IMR-90 (cell line): Measurements from ENCODE around the gene IKZF3. TPM values are rescaled to one million over a fixed set of nuclear protein-coding genes. Genes with fewer than 3 reads are reported as not detected.

Experiments
- ATAC-seq: fragments of 200-7000 bp; cut with Tn5 transposase; 2 replicates; pipeline ENCODE4 v1.9.1; 2020; ENCODE audit warnings: low read depth, mild to moderate bottlenecking, moderate library complexity
- BruUV-seq: library from RNA; stranded (reverse); fragments of 400-500 nt; replicated peaks from 2 replicates; lab custom pipeline; 2021; lab: Mats Ljungman, UMichigan
- CTCF ChIA-PET: fragments of 300-600 bp; formaldehyde crosslinking; extraction: SDS; loops from one replicate; lab custom pipeline; 2021; ENCODE audit warnings: antibody characterized with exemption; lab: Yijun Ruan, JAX
- POLR2A ChIA-PET: fragments of 300-600 bp; sonication (Branson Sonifier 250); formaldehyde crosslinking; loops from one replicate; lab custom pipeline; 2022; ENCODE audit warnings: antibody characterized with exemption; ENCODE audit not compliant: unreplicated experiment; lab: Charles Lee
- DNase-seq: peaks from one replicate; pipeline ENCODE4 v3.0.0; 2013
- H2AFZ ChIP-seq: replicated peaks from 2 replicates; pipeline ENCODE3; 2013; ENCODE audit warnings: low read length, mild to moderate bottlenecking; ENCODE audit not compliant: poor library complexity
- H2AK5ac ChIP-seq: 2 replicates; pipeline ENCODE4 v1.6.1; 2013; ENCODE audit warnings: low read depth, low read length, inconsistent platforms
- H2AK9ac ChIP-seq: replicated peaks from 2 replicates; pipeline ENCODE3; 2013; ENCODE audit warnings: mild to moderate bottlenecking, low read depth, low read length, moderate library complexity; ENCODE audit not compliant: poor library complexity
- H2BK120ac ChIP-seq: 2 replicates; pipeline ENCODE4 v1.6.1; 2013; ENCODE audit warnings: low read depth, low read length, inconsistent platforms
- H2BK15ac ChIP-seq: 3 replicates; pipeline ENCODE4 v1.6.1; 2013; ENCODE audit warnings: low read depth, low read length, inconsistent platforms
- H2BK20ac ChIP-seq: 2 replicates; pipeline ENCODE4 v1.6.1; 2013; ENCODE audit warnings: low read depth, mild to moderate bottlenecking, inconsistent platforms, low read length, moderate library complexity
- H2BK5ac ChIP-seq: 2 replicates; pipeline ENCODE4 v1.6.1; 2013; ENCODE audit warnings: mild to moderate bottlenecking, low read depth, low read length, inconsistent platforms; ENCODE audit not compliant: poor library complexity, severe bottlenecking
- H3K14ac ChIP-seq: replicated peaks from 2 replicates; pipeline ENCODE4 v1.6.1; 2013; ENCODE audit warnings: low read depth, low read length, inconsistent platforms
- H3K18ac ChIP-seq: 2 replicates; pipeline ENCODE4 v1.6.1; 2013; ENCODE audit warnings: low read depth, low read length, control low read depth
- H3K23ac ChIP-seq: 2 replicates; pipeline ENCODE4 v1.6.1; 2013; ENCODE audit warnings: low read depth, low read length, inconsistent platforms
- H3K27ac ChIP-seq: 2 replicates; pipeline ENCODE4 v1.5.1; 2013; ENCODE audit warnings: mild to moderate bottlenecking, control low read depth, low read length; ENCODE audit not compliant: insufficient read depth
- H3K27me3 ChIP-seq: 2 replicates; pipeline ENCODE4 v1.6.1; 2013; ENCODE audit warnings: low read length; ENCODE audit not compliant: control insufficient read depth, insufficient read depth
- H3K36me3 ChIP-seq: 2 replicates; pipeline ENCODE4 v1.6.1; 2013; ENCODE audit warnings: low read length, mixed read lengths; ENCODE audit not compliant: control insufficient read depth, insufficient read depth
- H3K4ac ChIP-seq: 2 replicates; pipeline ENCODE4 v1.6.1; 2013; ENCODE audit warnings: low read depth, low read length, inconsistent platforms
- H3K4me1 ChIP-seq: 2 replicates; pipeline ENCODE4 v1.6.1; 2013; ENCODE audit warnings: low read length, mixed read lengths; ENCODE audit not compliant: control insufficient read depth, insufficient read depth
- H3K4me2 ChIP-seq: 2 replicates; pipeline ENCODE4 v1.6.1; 2013; ENCODE audit warnings: low read depth, mild to moderate bottlenecking, control low read depth, low read length, moderate library complexity
- H3K4me3 ChIP-seq: 2 replicates; pipeline ENCODE4 v1.5.1; 2013; ENCODE audit warnings: low read depth, mild to moderate bottlenecking, control low read depth, low read length, moderate library complexity; ENCODE audit not compliant: insufficient read depth
- H3K56ac ChIP-seq: 2 replicates; pipeline ENCODE4 v1.6.1; 2013; ENCODE audit warnings: low read length, inconsistent platforms; ENCODE audit not compliant: insufficient read depth; ENCODE audit errors: extremely low read depth
- H3K79me1 ChIP-seq, 2 experiments: 2 replicates each; pipeline ENCODE4 v1.6.1; 2013; ENCODE audit warnings: low read length in 2 of 2, inconsistent platforms in 1 of 2, low read depth in 1 of 2
- H3K9ac ChIP-seq: 2 replicates; pipeline ENCODE4 v1.6.1; 2013; ENCODE audit warnings: low read depth, low read length, control low read depth
- H3K9me1 ChIP-seq: 2 replicates; pipeline ENCODE4 v1.6.1; 2013; ENCODE audit warnings: low read length, inconsistent platforms; ENCODE audit not compliant: insufficient read depth
- H3K9me3 ChIP-seq: 2 replicates; pipeline ENCODE4 v1.6.1; 2013; ENCODE audit warnings: low read length; ENCODE audit not compliant: control insufficient read depth, insufficient read depth
- H4K20me1 ChIP-seq: 2 replicates; pipeline ENCODE4 v1.6.1; 2013; ENCODE audit warnings: low read length, inconsistent platforms; ENCODE audit not compliant: insufficient read depth
- H4K5ac ChIP-seq: 2 replicates; pipeline ENCODE4 v1.6.1; 2013; ENCODE audit warnings: mild to moderate bottlenecking, low read depth, low read length, control low read depth
- H4K8ac ChIP-seq, 2 experiments: 2 replicates each; pipeline ENCODE4 v1.6.1; 2013; ENCODE audit warnings: low read depth in 2 of 2, low read length in 2 of 2, control low read depth in 1 of 2, inconsistent platforms in 1 of 2
- H4K91ac ChIP-seq: 2 replicates; pipeline ENCODE4 v1.6.1; 2013; ENCODE audit warnings: low read depth, low read length, inconsistent platforms; ENCODE audit not compliant: insufficient read depth
- BHLHE40 ChIP-seq: fragments of 150-350 bp; IDR thresholded peaks from 2 replicates; pipeline ENCODE4 v1.6.1; 2016; ENCODE audit warnings: mild to moderate bottlenecking, low read depth, low read length
- CEBPB ChIP-seq: IDR thresholded peaks from 2 replicates; pipeline ENCODE4 v1.6.1; 2012; ENCODE audit warnings: low read depth, low read length, improper control_type of control experiment
- CHD1 ChIP-seq: IDR thresholded peaks from 2 replicates; pipeline ENCODE4 v1.6.1; 2012; ENCODE audit warnings: low read depth, low read length, improper control_type of control experiment
- FOS ChIP-seq: fragments of 150-350 bp; IDR thresholded peaks from 2 replicates; pipeline ENCODE4 v1.6.1; 2016; ENCODE audit warnings: low read depth, low read length
- MAFK ChIP-seq: IDR thresholded peaks from 2 replicates; pipeline ENCODE4 v1.6.1; 2012; ENCODE audit warnings: low read depth, low read length, improper control_type of control experiment
- MAZ ChIP-seq: IDR thresholded peaks from 2 replicates; pipeline ENCODE4 v1.6.1; 2012; ENCODE audit warnings: low read depth, mild to moderate bottlenecking, low read length, improper control_type of control experiment, moderate library complexity, borderline replicate concordance
- MXI1 ChIP-seq: IDR thresholded peaks from 2 replicates; pipeline ENCODE4 v1.6.1; 2012; ENCODE audit warnings: low read depth, mild to moderate bottlenecking, low read length, moderate library complexity, borderline replicate concordance
- NFE2L2 ChIP-seq: fragments of 150-350 bp; IDR thresholded peaks from 2 replicates; pipeline ENCODE4 v1.6.1; 2016; ENCODE audit warnings: low read depth, mild to moderate bottlenecking, low read length
- POLR2A ChIP-seq: IDR thresholded peaks from 2 replicates; pipeline ENCODE4 v1.6.1; 2012; ENCODE audit warnings: mild to moderate bottlenecking, low read depth, low read length
- RAD21 ChIP-seq: IDR thresholded peaks from 2 replicates; pipeline ENCODE4 v1.6.1; 2012; ENCODE audit warnings: low read length, improper control_type of control experiment
- RCOR1 ChIP-seq: IDR thresholded peaks from 2 replicates; pipeline ENCODE4 v1.6.1; 2012; ENCODE audit warnings: mild to moderate bottlenecking, low read length, improper control_type of control experiment; ENCODE audit not compliant: insufficient replicate concordance
- RFX5 ChIP-seq: IDR thresholded peaks from 2 replicates; pipeline ENCODE4 v1.8.0; 2012; ENCODE audit warnings: low read depth, mild to moderate bottlenecking, low read length, moderate library complexity
- SMC3 ChIP-seq: fragments of 150-350 bp; IDR thresholded peaks from 2 replicates; pipeline ENCODE4 v1.6.1; 2016; ENCODE audit warnings: low read depth, mild to moderate bottlenecking, antibody characterized with exemption, low read length, moderate library complexity
- USF2 ChIP-seq: fragments of 150-350 bp; IDR thresholded peaks from 2 replicates; pipeline ENCODE4 v1.6.1; 2017; ENCODE audit warnings: mild to moderate bottlenecking, antibody characterized with exemption, low read length, low read depth
- WGBS, 2 experiments: methylation state at CpG; one replicate each; pipeline versions ENCODE4 v1.1.5 to v1.1.7; 2013; ENCODE audit warnings: missing lambda C conversion rate in 2 of 2; ENCODE audit not compliant: insufficient read length in 1 of 2; ENCODE audit errors: extremely low coverage in 2 of 2; 5-methylcytosine and 5-hydroxymethylcytosine counted together
- dilution Hi-C: fragments of 300-500 bp; cut with HindIII; formaldehyde crosslinking; loops from one replicate; pipeline ENCODE4 v1.14.3; 2018; ENCODE audit warnings: low sequenced_read_pairs; ENCODE audit not compliant: unreplicated experiment
- in situ Hi-C: fragments of 300-500 bp; cut with MboI; formaldehyde crosslinking; loops from 3 replicates; pipeline ENCODE4 v1.14.3; 2019; ENCODE audit warnings: low sequenced_read_pairs, inconsistent platforms, mixed read lengths
- intact Hi-C: fragments of 100-400 bp; cut with micrococcal nuclease; formaldehyde crosslinking; loops from 2 replicates; pipeline ENCODE4 v1.10.0; 2022
- polyA plus RNA-seq, 3 experiments: library from polyadenylated mRNA; depleted of rRNA; stranded (reverse); fragments of >200 nt; gene quantifications; 2 replicates each; pipeline ENCODE4 v1.2.3, GENCODE V29; 2012; ENCODE audit warnings: low replicate concordance in 1 of 3
- total RNA-seq: library from RNA; depleted of rRNA; stranded (reverse); fragments of >200 nt; gene quantifications from 2 replicates; pipeline ENCODE4 v1.2.3, GENCODE V29; 2012
- TF ChIP-seq, protein P1 (sequence below): conservative IDR thresholded peaks from 2 replicates; pipeline ENCODE4 v1.5.1; 2012; ENCODE audit warnings: mild to moderate bottlenecking, low read depth, low read length, improper control_type of control experiment

Gene IKZF3
- total and polyA plus RNA-seq, 2 of the 4 experiments (the other 2 are of a cell fraction): not detected

GRCh38 chr17:39792526-39793221 lies 71.4 kb downstream of the IKZF3 start:
- CTCF ChIA-PET: interaction anchor here (0.6 to 0.7 kb wide), 2 partner anchors 63 to 67 kb away, joined by 3 read pairs; no protein-coding TSS in a partner anchor

More at GRCh38 chr17:39792526-39793221, 71.4 kb downstream of the IKZF3 start:
- H3K9ac ChIP-seq: no peak overlapping the region
- no peak overlapping the region for H4K5ac ChIP-seq
- H3K14ac ChIP-seq: no peak overlapping the region
- no peak overlapping the region for H3K23ac ChIP-seq
- no peak for ATAC-seq
- no TSS peak for BruUV-seq
- no peak overlapping the region for H3K4ac ChIP-seq
- no CpG with 5 or more reads among the region's 10 CpGs for WGBS, 2 experiments
- H4K8ac ChIP-seq: no peak overlapping the region
- no peak overlapping the region for H2AK9ac ChIP-seq
- no peak overlapping the region for H3K4me2 ChIP-seq
- H2BK120ac ChIP-seq: no peak overlapping the region
- no peak overlapping the region for H2BK15ac ChIP-seq
- in situ Hi-C loops (no loop called here), dilution Hi-C loops (no loop called here), intact Hi-C loops (no loop called here)
- TF ChIP-seq RFX5: no peak
- TF ChIP-seq CEBPB: no peak
- no peak for TF ChIP-seq MAFK
- TF ChIP-seq RAD21: no peak
- TF ChIP-seq USF2: no peak
- no peak for TF ChIP-seq MAZ
- no peak for TF ChIP-seq SMC3
- TF ChIP-seq CHD1: no peak
- TF ChIP-seq POLR2A: no peak
- no peak for TF ChIP-seq RCOR1
- no peak for TF ChIP-seq NFE2L2
- TF ChIP-seq FOS: no peak
- TF ChIP-seq MXI1: no peak
- TF ChIP-seq, protein P1, sequence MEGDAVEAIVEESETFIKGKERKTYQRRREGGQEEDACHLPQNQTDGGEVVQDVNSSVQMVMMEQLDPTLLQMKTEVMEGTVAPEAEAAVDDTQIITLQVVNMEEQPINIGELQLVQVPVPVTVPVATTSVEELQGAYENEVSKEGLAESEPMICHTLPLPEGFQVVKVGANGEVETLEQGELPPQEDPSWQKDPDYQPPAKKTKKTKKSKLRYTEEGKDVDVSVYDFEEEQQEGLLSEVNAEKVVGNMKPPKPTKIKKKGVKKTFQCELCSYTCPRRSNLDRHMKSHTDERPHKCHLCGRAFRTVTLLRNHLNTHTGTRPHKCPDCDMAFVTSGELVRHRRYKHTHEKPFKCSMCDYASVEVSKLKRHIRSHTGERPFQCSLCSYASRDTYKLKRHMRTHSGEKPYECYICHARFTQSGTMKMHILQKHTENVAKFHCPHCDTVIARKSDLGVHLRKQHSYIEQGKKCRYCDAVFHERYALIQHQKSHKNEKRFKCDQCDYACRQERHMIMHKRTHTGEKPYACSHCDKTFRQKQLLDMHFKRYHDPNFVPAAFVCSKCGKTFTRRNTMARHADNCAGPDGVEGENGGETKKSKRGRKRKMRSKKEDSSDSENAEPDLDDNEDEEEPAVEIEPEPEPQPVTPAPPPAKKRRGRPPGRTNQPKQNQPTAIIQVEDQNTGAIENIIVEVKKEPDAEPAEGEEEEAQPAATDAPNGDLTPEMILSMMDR: no peak
- no peak for TF ChIP-seq BHLHE40
- no peaks in the 10 kb centered on the region for H3K9me3 ChIP-seq
- no peaks in the 10 kb centered on the region for H3K79me1 ChIP-seq
- no peaks in the 10 kb centered on the region for H4K20me1 ChIP-seq
- no peak for DNase-seq
- no peak overlapping the region for H2AFZ ChIP-seq
- POLR2A ChIA-PET: interaction anchor here (0.6 kb wide), 1 partner anchor 18 kb away, joined by 10 read pairs; no protein-coding TSS in a partner anchor
- H4K91ac ChIP-seq: no peak overlapping the region
- H3K36me3 ChIP-seq: no peaks in the 10 kb centered on the region
- peaks cover 31% of the 10 kb centered on the region for H3K27me3 ChIP-seq
- no peak overlapping the region for H2AK5ac ChIP-seq
- H2BK20ac ChIP-seq: no peak overlapping the region
- H3K4me3 ChIP-seq: no peak overlapping the region
- no peak overlapping the region for H3K56ac ChIP-seq
- no peak overlapping the region for H3K27ac ChIP-seq
- H3K18ac ChIP-seq: no peak overlapping the region
- no peaks in the 10 kb centered on the region for H3K4me1 ChIP-seq
- no peaks in the 10 kb centered on the region for H3K9me1 ChIP-seq
- no peak overlapping the region for H2BK5ac ChIP-seq
